Neural cell (in vitro differentiated cells): ENCODE data around the gene IL1R2. TPM values are rescaled to one million over a fixed set of nuclear protein-coding genes. Genes with fewer than 3 reads are reported as not detected.

Source experiments
- H2AFZ ChIP-seq: fragments of 200-600, 300-800 bp; sonication (generic), shearing (Covaris generic); 2 replicates; pipeline ENCODE4 v1.6.0; 2014; ENCODE audit warnings: low read depth, mild to moderate bottlenecking, antibody characterized with exemption, low read length, moderate library complexity
- H3F3A ChIP-seq: fragments of 200-600 bp; shearing (Covaris generic); 2 replicates; pipeline ENCODE4 v1.6.1; 2016; ENCODE audit warnings: mild to moderate bottlenecking, moderate library complexity, mixed read lengths, antibody characterized with exemption, low read length; ENCODE audit not compliant: insufficient read depth, poor library complexity, severe bottlenecking
- H3K27ac ChIP-seq: fragments of 200-600, 300-800 bp; sonication (generic), shearing (Covaris generic); 2 replicates; pipeline ENCODE4 v1.5.1; 2014; ENCODE audit warnings: mild to moderate bottlenecking, low read length, moderate library complexity
- H3K27me3 ChIP-seq: fragments of 300-800, 200-600 bp; sonication (generic), shearing (Covaris generic); 2 replicates; pipeline ENCODE4 v1.6.0; 2014; ENCODE audit warnings: mild to moderate bottlenecking, low read depth, low read length, moderate library complexity; ENCODE audit not compliant: insufficient read depth
- H3K36me3 ChIP-seq: fragments of 300-800, 200-600 bp; sonication (generic), shearing (Covaris generic); 2 replicates; pipeline ENCODE4 v1.5.1; 2014; ENCODE audit warnings: mild to moderate bottlenecking, antibody characterized with exemption, low read length, moderate library complexity; ENCODE audit not compliant: insufficient read depth
- H3K4me2 ChIP-seq: fragments of 300-800, 200-600 bp; sonication (generic), shearing (Covaris generic); 2 replicates; pipeline ENCODE4 v1.6.0; 2014; ENCODE audit warnings: mild to moderate bottlenecking, low read length
- H3K4me3 ChIP-seq: fragments of 300-800, 200-600 bp; sonication (generic), shearing (Covaris generic); 2 replicates; pipeline ENCODE4 v1.5.1; 2014; ENCODE audit warnings: mild to moderate bottlenecking, low read length, moderate library complexity
- H3K79me2 ChIP-seq: fragments of 200-600 bp; shearing (Covaris generic); replicated peaks from 2 replicates; pipeline ENCODE4 v1.6.0; 2014; ENCODE audit warnings: mild to moderate bottlenecking, low read length, moderate library complexity; ENCODE audit not compliant: insufficient read depth
- H3K9ac ChIP-seq: fragments of 300-800, 200-600 bp; sonication (generic), shearing (Covaris generic); 2 replicates; pipeline ENCODE4 v1.6.1; 2016; ENCODE audit warnings: mild to moderate bottlenecking, low read length, mixed read lengths
- H3K9me2 ChIP-seq: fragments of 200-600 bp; shearing (Covaris generic); 2 replicates; pipeline ENCODE4 v1.6.1; 2016; ENCODE audit warnings: mild to moderate bottlenecking, low read length, mixed read lengths; ENCODE audit not compliant: insufficient read depth
- H3K9me3 ChIP-seq: fragments of 200-600, 300-800 bp; sonication (generic), shearing (Covaris generic); 2 replicates; pipeline ENCODE4 v1.6.1; 2016; ENCODE audit warnings: mild to moderate bottlenecking, mixed run types, low read length, moderate library complexity, mixed read lengths
- H4K20me1 ChIP-seq: fragments of 200-600 bp; shearing (Covaris generic); 2 replicates; pipeline ENCODE4 v1.6.1; 2016; ENCODE audit warnings: mild to moderate bottlenecking, mixed run types; ENCODE audit not compliant: insufficient read depth
- CTCF ChIP-seq: fragments of 450-650 bp; IDR thresholded peaks from 2 replicates; pipeline ENCODE4 v1.5.1; 2014; ENCODE audit warnings: antibody characterized with exemption, mild to moderate bottlenecking, moderate library complexity; ENCODE audit not compliant: poor library complexity, severe bottlenecking
- EP300 ChIP-seq: fragments of 450-650 bp; conservative IDR thresholded peaks from 2 replicates; pipeline ENCODE4 v1.6.1; 2014; ENCODE audit warnings: antibody characterized with exemption, mild to moderate bottlenecking, moderate library complexity; ENCODE audit not compliant: poor library complexity, severe bottlenecking
- EZH2 ChIP-seq: fragments of 200-600, 300-800 bp; shearing (Covaris generic), sonication (generic); IDR thresholded peaks from 2 replicates; pipeline ENCODE4 v1.6.1; 2014; ENCODE audit warnings: antibody characterized with exemption, low read length, borderline replicate concordance, mild to moderate bottlenecking; ENCODE audit not compliant: insufficient read depth, poor library complexity, severe bottlenecking
- MXI1 ChIP-seq: fragments of 450-650 bp; conservative IDR thresholded peaks from 2 replicates; pipeline ENCODE4 v1.6.1; 2014; ENCODE audit warnings: antibody characterized with exemption, mild to moderate bottlenecking; ENCODE audit not compliant: poor library complexity, severe bottlenecking
- POLR2AphosphoS5 ChIP-seq: IDR thresholded peaks from 2 replicates; pipeline ENCODE4 v1.6.1; 2012
- RAD21 ChIP-seq: fragments of 450-650 bp; conservative IDR thresholded peaks from 2 replicates; pipeline ENCODE4 v1.6.1; 2014; ENCODE audit warnings: antibody characterized with exemption, mild to moderate bottlenecking, moderate library complexity
- REST ChIP-seq: IDR thresholded peaks from 2 replicates; pipeline ENCODE4 v1.6.1; 2012; ENCODE audit warnings: borderline replicate concordance
- SMC3 ChIP-seq: fragments of 450-650 bp; conservative IDR thresholded peaks from 2 replicates; pipeline ENCODE4 v1.6.1; 2014; ENCODE audit warnings: antibody characterized with exemption, mild to moderate bottlenecking, moderate library complexity; ENCODE audit not compliant: poor library complexity
- TAF1 ChIP-seq: IDR thresholded peaks from 2 replicates; pipeline ENCODE4 v1.6.1; 2012; ENCODE audit warnings: low read depth
- polyA plus RNA-seq: library from polyadenylated mRNA; depleted of rRNA; stranded (reverse); fragments of >200 nt; gene quantifications from 2 replicates; pipeline ENCODE4 v1.2.3, GENCODE V29; 2014

IL1R2 gene
- polyA plus RNA-seq, 1 donor from 2014 or later, result not detected

DNA sequence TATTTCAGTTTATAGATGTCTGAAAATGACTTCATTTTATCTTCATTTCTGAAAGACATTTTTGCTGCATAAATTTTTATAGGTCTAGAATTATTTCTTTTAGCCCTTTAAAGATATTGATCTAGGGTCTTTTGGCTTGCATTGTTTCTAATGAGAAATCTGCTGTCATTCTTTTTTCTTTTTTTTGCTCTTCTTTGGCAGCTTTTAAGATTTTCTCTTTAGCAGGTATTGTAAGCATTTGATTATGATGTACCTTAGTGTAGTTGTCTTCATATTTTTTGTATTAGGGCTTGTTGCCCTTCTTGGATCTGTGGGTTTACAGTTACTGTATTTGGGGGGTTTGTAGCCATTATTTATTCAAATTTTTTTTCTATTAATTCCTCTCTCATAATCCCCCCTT, 84.8 kb downstream of the IL1R2 start:
- Histone ChIP-seq H3K27me3 (no peaks in the 10 kb centered on the region), H3K9me3 (no peaks in the 10 kb centered on the region), H3K4me3 (no peak overlapping the region), H2AFZ (no peak overlapping the region), H4K20me1 (no peaks in the 10 kb centered on the region), H3K9ac (no peak overlapping the region), H3K27ac (no peak overlapping the region), H3K36me3 (no peaks in the 10 kb centered on the region), H3F3A (no peaks in the 10 kb centered on the region), H3K4me2 (no peak overlapping the region), H3K79me2 (no peaks in the 10 kb centered on the region), H3K9me2 (no peaks in the 10 kb centered on the region)
- no peak for TF ChIP-seq EZH2
- no peak for TF ChIP-seq RAD21
- no peak for TF ChIP-seq MXI1
- no peak for TF ChIP-seq TAF1
- TF ChIP-seq CTCF, result no peak
- TF ChIP-seq REST, result no peak
- TF ChIP-seq EP300, result no peak
- TF ChIP-seq SMC3, result no peak
- TF ChIP-seq POLR2AphosphoS5, result no peak

Other genes with a start within 250 kb of the IL1R2 start
- gene IL1R1, start 150.8 kb downstream of the IL1R2 start, polyA plus RNA-seq, result 0.40 TPM in 1 of 2 replicates, not detected in the other
- gene IL1RL2, start 195.1 kb downstream of the IL1R2 start, polyA plus RNA-seq, result not detected in 2 replicates